Measurements from ENCODE around the gene RETREG3.

Gene RETREG3

DNA sequence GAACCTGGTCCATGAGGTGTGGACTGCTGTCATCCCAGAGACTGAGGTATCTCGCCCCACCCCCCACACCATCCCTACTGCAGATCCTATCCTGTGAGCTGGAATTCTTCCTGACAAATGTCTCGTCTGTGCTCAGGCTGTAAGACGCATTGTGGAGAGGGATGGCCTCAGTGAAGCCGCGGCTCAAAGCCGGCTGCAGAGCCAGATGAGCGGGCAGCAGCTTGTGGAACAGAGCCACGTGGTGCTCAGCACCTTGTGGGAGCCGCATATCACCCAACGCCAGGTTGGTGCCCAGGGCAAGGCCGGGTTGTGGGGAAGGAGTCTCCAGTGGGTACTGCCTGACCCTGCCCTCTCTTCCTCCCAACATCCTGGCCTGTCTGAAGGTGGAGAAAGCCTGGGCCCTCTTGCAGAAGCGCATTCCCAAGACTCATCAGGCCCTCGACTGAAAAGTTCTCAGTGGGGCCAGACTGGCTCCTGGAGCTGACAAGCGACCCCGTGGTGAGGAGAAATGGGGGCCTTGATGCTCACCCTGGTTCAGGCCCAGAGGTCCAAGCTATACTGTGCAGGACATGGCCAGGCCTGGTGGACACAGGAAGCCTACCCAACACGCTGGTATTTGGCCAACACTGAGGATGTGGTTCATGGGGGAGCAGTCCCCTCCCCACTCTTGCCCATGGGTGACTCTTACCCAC is 43.5 kb downstream of the RETREG3 start:
- TF ChIP-seq, protein P1, sequence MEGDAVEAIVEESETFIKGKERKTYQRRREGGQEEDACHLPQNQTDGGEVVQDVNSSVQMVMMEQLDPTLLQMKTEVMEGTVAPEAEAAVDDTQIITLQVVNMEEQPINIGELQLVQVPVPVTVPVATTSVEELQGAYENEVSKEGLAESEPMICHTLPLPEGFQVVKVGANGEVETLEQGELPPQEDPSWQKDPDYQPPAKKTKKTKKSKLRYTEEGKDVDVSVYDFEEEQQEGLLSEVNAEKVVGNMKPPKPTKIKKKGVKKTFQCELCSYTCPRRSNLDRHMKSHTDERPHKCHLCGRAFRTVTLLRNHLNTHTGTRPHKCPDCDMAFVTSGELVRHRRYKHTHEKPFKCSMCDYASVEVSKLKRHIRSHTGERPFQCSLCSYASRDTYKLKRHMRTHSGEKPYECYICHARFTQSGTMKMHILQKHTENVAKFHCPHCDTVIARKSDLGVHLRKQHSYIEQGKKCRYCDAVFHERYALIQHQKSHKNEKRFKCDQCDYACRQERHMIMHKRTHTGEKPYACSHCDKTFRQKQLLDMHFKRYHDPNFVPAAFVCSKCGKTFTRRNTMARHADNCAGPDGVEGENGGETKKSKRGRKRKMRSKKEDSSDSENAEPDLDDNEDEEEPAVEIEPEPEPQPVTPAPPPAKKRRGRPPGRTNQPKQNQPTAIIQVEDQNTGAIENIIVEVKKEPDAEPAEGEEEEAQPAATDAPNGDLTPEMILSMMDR (IDR thresholded peaks at IDR 0.05; ENCODE audit: control insufficient read depth, insufficient read depth, low read depth, low read length, missing control alignments) = no peak
- no peak overlapping the region for H3K4me3 ChIP-seq (ENCODE audit: control insufficient read depth, low read depth, low read length)
- no peak for DNase-seq (ENCODE audit: low read depth)

- no peak overlapping the region for H3K4me3 ChIP-seq (ENCODE audit: control insufficient read depth, low read depth, low read length)
- TF ChIP-seq, protein P1 (IDR thresholded peaks at IDR 0.05; ENCODE audit: control insufficient read depth, insufficient read depth, low read depth, low read length, missing control alignments) = no peak
- no peak for DNase-seq (ENCODE audit: low read depth)
These were observed 44.2 kb downstream of the RETREG3 start for GRCh38 chr17:42564815-42565522.

DNA sequence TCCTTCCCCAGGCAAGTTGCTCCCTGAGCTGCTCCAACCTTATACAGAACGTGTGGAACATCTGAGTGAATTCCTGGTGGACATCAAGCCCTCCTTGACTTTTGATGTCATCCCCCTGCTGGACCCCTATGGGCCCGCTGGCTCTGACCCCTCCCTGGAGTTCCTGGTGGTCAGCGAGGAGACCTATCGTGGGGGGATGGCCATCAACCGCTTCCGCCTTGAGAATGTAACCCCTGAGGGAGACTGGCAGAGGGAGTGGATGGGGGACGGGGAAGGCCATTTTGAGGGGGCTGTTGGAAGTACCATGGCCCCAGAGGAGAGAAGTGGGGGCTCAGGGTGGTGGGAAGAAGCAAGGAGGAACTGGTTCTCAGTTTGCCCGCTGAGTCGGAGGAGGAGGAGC is 45.2 kb downstream of the RETREG3 start:
- TF ChIP-seq, protein P1 (IDR thresholded peaks at IDR 0.05; ENCODE audit: control insufficient read depth, insufficient read depth, low read depth, low read length, missing control alignments) = no peak
- H3K4me3 ChIP-seq (ENCODE audit: control insufficient read depth, low read depth, low read length) = no peak overlapping the region
- DNase-seq (ENCODE audit: low read depth) = no peak

- TF ChIP-seq, protein P1 (IDR thresholded peaks at IDR 0.05; ENCODE audit: control insufficient read depth, insufficient read depth, low read depth, low read length, missing control alignments) = no peak
- peak overlapping the region; percentile 69; the same call in 1 of the 2 replicates for H3K4me3 ChIP-seq (ENCODE audit: control insufficient read depth, low read depth, low read length)
- no peak for DNase-seq (ENCODE audit: low read depth)
These were observed 45.6 kb downstream of the RETREG3 start for GRCh38 chr17:42563543-42563942.

DNA sequence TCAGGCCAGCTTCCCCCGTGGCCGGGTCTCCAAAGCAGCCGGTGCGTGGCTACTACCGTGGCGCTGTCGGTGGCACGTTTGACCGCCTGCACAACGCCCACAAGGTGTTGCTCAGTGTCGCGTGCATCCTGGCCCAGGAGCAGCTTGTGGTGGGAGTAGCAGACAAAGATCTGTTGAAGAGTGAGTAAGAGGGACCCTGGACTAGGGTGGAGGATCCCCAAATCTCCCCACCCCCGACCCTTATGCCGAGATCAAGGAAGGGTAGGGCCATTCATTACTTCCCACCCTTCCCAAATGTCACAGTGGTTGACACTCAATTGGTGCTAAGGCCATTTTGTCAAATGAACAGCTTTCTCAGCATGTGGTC is 46.0 kb downstream of the RETREG3 start:
- TF ChIP-seq, protein P1 (IDR thresholded peaks at IDR 0.05; ENCODE audit: control insufficient read depth, insufficient read depth, low read depth, low read length, missing control alignments) = no peak
- peak overlapping the region; percentile 69 for H3K4me3 ChIP-seq (ENCODE audit: control insufficient read depth, low read depth, low read length)
- DNase-seq (ENCODE audit: low read depth) = no peak

- no peak for DNase-seq (ENCODE audit: low read depth)
- H3K4me3 ChIP-seq (ENCODE audit: control insufficient read depth, low read depth, low read length) = peak overlapping the region; percentile 69
These were observed 46.6 kb downstream of the RETREG3 start for GRCh38 chr17:42562388-42563142.

More at GRCh38 chr17:42562388-42563142, 46.6 kb downstream of the RETREG3 start:
- TF ChIP-seq, protein P1 (IDR thresholded peaks at IDR 0.05; ENCODE audit: control insufficient read depth, insufficient read depth, low read depth, low read length, missing control alignments) = no peak
